NCI-H1694 (cell line): Measurements from ENCODE around the gene ZNF367.

Experiments used
- DNase-seq: peaks from one replicate; lab custom pipeline; 2025; lab: John Stamatoyannopoulos, UW

The ZNF367 gene

DNA sequence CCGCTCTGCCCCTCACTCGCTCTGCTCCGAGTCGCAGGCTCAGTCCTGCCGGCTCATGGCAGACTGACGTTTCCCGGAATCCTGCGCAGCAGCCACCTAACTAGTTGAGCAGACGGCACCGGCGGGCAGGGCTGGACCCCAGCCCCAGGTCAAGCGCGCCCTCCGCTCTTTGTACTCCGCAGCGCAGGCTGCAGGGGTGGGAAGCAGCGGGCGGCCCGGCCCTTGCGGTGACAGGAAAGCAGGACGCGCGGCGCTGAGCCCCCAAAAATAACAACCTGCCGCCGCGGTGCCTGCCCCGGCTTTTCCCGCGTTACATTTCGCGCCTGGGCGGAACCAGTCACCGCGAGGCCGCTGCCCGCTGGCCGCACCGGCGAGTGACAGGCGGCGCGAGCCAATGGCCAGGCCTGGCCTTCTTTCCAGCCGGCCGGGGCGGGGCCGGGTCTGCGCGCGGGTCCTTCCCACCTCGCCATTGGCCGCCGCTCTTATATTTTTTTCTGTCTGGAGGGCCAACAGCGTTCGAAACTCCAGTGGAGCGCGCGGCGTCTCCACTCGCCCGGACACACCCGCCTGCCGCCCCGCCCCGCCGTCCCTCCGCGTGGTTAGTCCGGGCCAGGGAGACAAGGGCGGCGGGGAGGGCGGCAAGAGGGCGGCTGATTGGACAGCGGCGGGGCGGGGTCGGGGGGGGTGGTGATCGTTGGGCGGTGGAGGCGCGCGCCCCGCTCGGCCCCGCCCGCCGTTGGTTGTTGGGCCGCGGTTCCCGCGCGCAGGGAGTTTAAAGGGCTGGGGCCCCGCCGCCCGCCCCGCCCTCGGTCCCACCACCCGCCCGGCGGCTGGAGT, at the start of gene ZNF367:
Gene ZNF367, minus strand, starts transcription at position 288 of the 837 bp plus-strand sequence. CDS start 338 bp downstream, outside the sequence.
- DNase-seq, result peak; percentile 84

DNA sequence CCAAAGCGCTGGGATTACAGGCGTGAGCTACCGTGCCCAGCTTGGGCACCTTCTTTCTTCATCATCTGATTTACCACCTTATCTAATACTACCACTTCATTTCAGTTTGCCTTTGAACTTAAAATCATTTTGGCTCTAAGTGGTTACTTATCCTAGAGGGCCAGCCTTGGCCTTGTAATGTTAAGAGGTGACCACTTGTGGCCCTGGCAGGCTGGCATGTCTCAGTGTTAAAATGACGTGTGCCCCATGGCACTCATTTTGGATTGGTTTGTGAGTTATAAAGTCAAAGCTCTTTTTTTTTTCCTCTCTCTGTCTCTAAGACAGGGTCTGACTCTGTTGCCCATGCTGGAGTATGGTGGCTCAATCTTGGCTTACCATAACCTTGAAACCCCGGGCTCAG, 49.6 kb upstream of the ZNF367 start:
- DNase-seq, result no peak

DNA sequence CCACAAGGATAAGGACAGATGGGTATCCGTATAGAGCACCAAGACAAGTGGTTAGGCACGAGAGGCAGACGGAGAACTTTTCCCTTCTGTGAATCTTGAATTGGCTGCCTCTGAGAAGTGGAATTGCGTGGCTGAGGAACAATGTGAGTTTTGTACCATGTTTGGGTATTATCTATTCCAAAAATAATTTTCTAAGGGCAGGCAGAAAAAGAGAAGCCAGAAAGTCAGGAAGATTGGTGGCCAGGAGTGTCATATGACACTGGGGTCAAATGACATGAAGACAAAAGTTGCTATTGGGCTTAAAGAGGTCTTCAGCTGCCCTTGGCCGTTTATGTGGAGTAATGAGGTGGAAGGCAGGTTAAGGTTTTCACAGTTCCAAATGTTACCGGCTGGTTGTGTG, 46.3 kb upstream of the ZNF367 start:
- DNase-seq, result no peak

DNA sequence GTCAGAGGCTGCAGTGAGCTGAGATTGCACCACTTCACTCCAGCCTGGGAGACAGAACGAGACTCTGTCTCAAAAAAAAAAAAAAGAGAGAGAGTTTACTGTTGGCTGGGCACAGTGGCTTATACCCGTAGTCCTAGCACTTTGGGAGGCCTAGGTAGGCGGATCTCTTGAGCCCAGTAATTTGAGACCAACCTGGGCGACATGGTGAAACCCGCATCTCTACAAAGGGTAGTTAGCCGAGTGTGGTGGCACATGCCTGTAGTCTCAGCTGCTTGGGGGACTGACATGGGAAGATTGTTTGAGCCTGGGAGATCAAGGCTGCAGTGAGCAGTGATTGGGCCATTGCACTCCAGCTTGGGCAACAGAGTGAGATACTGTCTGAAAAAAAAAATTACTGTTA, 44.4 kb upstream of the ZNF367 start:
- DNase-seq, result no peak

DNA sequence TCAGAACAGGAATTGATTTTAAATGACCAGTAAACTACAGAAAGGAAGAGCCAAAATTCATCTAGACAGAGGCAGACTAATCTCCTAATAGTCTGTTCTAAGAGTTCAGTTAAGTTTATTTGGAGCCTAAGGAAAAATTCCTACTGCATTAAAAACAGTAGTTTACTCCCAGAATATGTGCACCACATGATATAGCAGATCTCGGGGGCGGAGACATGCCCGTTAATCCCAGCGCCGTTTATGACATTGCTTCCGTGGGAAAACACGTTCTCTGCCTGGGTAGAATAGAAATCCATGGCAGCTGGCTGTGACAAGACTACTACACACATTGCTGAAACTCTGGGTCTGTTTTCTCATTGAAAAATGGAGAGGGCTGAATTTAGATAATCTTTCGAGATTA, 43.2 kb upstream of the ZNF367 start:
- DNase-seq, result no peak

DNA sequence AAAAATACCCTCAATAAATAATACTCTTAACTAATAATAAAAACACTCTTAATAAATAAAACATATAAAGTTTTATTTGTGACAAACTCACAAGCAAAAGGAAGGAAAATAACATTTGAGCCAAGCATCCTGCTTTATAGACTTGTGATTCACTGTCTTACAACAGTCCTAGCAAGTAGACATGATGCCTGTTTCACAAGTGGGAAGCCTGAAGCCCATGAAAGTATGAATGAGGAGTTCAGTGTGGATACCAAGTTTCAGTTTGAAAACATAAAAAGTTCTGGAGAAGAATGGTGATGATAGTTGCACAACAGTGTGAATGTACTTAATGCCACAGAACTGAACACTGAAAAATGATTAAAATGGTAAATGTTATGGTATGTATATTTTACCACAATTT, 42.7 kb upstream of the ZNF367 start:
- no peak for DNase-seq

DNA sequence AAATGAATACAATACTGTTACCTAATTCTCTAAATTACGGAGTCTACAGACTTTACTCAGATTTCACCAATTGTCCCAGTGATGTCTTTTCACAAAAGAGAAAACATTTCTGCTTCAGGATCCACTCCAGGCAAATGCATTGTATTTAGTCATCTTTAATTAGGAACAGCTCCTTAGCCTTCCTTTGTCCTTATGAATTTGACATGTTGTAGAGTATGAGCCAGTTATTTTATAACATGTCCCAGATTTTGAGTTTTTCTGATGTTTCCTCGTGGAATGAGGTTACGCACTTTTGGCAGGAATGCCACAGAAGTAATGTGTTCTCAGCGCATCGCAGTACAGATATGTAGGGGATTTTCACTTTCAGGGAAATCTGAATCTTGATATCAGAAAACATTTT, 42.3 kb upstream of the ZNF367 start:
- DNase-seq, result no peak

DNA sequence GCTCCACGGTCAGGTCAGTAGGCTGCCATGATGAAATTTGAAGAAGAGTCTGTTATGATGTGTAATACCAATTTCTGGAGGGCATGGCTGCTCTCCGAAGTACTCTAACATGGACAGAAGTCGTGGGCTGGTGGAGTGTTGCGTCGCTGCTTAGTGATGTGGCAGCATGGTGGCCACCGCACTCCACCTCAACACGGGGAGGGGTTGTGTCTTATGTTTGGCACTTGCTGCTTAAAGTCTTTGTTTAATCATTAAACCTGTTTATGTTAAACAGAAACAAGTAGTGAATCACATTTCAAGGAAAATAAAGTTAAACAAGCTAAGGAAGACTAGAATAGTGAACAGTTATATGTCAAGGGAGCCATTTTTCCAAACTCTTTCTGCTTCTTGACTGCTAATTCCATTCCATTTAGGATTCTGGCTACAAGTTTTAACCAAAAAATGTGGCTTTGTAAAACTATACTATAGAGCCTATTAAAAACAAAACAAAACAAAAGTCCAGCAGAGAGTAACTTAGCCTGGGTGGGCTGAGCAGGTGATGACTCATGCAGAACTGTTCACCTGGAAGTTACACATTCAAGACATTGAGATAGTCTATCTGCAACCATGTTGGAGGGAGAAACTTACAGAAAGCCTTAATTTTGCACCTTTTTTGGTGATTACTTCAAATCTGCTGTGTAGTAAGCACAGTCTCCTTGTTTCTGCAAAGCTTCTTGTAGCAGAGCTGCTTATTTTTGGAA, 41.3 kb upstream of the ZNF367 start:
- no peak for DNase-seq

DNA sequence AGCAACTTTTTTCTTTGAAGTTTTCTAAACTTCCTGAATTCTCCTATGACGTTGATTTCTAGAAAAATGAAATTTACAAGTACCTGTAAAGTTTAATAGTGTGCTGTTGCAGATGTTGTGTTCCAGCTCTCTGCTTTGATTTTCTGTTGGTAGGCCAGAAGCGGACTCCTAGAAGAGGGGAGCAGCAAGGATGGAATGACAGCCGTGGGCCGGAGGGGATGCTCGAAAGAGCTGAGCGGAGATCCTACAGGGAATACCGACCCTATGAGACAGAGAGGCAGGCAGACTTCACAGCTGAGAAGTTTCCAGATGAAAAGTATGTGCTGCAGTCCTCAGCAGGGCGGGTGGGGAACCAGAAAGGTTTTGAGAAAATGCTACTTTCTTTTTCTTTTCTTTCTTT, 40.1 kb upstream of the ZNF367 start:
- no peak for DNase-seq

DNA sequence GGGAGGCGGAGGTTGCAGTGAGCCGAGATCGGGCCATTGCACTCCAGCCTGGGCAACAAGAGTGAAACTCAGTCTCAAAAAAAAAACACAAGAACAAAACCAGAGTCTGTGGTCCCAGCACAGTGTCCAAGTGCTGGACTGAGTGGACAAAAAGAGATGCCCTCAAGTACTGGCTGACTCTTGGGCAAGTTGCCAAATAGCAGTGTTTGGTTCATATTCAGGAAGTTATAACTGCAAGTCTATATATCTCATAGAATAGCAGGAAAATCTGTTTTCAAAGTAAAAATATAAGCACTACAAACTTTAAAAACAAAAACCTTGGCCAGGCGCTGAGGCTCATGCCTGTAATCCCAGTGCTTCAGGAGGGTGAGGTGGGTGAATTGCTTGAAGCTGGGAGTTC, 39.1 kb upstream of the ZNF367 start:
- no peak for DNase-seq

DNA sequence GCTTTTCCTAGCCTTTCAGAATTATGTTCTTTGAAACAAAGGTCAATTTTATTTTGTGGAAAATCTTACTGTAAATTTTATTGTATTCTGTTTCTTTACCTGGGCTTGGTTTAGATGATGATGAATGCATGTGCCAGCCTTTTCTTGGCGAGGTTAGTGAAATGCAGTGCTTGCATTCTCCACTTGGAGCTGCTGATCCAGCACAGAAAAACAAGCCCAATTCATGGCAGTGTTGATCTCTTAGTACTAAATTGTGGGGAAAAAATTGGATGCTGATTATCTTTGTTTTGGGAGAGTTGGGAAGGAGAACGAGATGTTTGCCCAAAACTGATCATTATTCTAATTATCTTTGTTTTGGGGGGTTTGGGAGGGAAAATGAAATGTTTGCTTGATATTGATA, 35.5 kb upstream of the ZNF367 start:
- peak; percentile 23 for DNase-seq

DNA sequence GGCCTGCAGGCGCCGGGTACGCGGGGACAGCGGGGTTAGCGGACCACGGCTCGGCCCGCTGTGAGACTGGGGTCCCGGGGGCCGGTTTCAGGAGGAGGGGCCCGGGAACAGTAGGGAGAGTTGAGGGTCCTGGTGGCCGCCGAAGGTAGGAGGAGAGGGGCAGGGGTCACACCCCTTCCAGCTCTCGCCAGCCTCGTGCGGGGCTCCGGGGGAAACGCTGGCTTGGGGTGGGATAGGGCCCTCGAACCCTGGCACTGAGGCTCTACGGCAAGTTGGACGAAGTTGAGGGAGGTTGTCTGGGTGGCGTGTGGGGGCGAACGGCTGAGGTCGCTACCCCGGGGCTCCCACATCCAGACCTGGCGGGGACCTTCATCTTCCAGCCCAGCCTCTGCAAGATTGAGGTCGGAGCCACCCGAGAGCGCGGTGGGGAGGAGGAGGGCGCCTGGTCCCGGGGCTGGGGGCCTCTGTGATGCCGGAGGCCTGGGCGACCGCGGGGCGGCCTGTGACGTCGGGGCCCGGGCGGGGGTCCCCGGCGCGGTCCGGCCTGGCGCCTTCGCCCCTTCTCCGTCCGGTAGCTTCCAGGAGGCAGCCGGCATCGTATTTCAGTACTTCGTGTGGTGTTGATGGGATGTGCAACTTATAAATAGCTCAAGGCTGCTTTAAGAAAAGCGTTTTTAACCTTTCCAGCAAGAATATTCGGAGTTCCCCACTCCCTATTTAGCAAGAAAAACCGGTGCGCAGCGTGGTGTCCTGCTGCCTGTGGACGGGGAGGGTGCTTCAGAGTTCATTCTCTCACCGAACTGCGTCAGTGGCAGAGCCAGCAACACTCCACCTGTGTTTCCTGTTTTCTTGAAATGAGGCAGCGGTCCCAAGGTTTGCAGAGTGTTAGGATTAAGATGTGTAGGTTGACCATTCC, 32.7 kb upstream of the ZNF367 start:
- no peak for DNase-seq

DNA sequence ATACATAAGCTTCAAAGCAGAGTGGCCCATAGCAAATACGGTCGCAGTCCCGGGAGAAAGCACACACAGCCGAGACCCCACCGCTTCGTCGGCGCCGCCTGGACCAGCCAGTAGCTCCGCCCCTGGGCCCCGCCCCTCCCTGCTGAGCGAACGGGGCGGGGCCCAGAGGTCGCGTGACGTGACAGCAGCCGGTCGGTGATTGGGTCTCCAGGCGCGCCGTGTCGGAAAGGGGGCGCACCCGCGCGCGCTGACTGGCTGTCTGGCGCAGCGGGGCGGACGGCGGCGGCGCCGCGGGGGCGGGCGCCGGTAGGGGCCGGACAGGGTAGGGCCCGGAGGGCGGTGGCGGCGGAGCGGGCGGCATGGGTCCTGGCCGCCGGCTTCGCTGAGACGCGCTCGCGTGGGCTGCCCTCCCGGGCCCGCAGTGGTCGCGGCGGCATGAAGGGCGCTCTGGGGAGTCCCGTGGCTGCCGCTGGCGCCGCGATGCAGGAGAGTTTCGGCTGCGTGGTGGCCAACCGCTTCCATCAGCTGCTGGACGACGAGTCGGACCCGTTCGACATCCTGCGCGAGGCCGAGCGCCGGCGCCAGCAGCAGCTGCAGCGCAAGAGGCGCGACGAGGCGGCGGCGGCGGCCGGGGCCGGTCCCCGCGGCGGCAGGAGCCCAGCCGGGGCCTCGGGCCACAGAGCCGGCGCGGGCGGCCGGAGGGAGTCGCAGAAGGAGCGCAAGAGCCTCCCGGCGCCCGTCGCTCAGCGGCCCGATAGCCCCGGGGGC, 31.9 kb upstream of the ZNF367 start, which contains the start of gene HABP4:
Gene HABP4, plus strand, starts transcription at position 325 of the 768 bp plus-strand sequence. Its CDS starts 111 bp downstream, at position 436.
- peak; percentile 78 for DNase-seq

DNA sequence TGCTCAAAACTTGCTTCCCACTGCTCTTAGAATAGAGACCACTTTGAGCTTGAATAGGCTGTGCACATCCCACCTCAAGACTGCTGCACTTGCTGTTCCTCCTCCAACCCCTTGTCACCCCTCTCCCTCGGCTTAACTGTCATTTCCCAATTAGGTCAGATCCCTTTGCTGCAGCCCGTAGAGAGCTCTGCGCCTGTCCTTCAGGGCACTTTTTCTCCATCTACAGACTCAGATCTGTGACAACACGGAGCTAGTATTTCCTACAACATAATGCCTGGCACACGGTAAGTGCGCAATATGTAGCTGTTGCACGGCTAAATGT, 31.3 kb upstream of the ZNF367 start:
- DNase-seq, result no peak

DNA sequence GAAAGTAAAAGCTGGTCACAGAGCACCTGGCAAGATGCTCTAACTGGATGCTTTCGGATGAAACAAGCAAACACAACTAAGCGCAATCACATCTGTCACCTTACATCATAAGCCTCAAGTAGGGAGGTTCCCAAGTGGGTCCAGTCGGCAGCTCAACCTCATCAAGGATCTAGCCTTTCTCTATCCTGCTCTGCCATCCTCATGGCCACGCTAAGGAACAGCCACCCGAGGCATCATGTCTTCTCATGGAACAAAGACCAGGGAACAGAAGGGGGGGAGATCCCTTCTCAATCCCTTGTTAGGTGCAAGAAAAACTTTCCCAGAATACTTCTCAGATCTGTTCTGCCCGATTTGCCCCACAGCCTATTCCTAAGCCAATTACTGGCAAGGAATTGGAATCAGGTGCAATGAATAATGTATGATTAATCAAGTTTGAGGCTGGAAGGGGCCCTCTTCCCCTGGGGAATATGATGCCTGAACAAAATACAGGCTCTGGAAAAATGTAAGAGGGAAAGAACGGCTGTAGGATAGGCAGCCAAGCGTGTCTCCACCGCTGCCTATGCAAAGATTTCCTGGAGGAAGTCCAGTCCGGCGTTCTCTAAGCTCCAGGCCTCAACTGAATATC, 30.5 kb upstream of the ZNF367 start:
- DNase-seq, result no peak

DNA sequence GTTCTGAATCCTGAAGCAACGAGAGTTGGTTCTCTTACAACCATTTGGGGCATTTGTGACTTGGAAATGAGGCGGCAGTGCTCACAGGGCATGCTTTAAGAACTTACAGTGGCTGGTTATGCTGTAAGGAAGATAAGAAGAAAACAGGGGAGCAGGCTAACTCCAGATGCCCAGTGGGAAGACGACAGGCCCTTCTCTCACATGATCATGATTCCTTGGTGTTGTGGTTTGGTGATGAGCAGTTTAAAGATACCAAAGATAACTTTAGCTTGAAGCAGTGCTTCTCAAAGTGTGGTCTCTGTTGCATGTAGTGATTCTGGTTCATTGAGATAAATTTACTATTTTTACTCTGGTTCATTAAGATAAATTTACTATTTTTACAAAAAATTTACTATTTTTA, 29.2 kb upstream of the ZNF367 start:
- DNase-seq, result no peak

DNA sequence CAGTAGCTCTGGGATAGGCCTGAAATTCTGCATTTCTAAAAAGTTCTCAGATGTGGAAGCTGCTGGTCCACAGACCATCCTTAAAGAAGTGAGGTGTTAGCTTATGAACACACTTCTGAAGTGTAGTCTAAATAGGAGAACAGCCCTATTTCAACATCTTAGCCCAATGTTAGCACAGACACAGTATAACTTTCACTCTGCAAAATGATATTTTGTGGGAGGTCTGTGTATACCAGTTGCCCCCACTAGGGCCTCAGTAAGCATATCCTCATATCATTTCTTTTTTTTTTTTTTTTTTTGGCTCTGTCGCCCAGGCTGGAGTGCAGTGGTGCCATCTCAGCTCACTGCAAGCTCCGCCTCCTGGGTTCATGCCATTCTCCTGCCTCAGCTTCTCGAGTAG, 24.3 kb upstream of the ZNF367 start:
- DNase-seq, result no peak

DNA sequence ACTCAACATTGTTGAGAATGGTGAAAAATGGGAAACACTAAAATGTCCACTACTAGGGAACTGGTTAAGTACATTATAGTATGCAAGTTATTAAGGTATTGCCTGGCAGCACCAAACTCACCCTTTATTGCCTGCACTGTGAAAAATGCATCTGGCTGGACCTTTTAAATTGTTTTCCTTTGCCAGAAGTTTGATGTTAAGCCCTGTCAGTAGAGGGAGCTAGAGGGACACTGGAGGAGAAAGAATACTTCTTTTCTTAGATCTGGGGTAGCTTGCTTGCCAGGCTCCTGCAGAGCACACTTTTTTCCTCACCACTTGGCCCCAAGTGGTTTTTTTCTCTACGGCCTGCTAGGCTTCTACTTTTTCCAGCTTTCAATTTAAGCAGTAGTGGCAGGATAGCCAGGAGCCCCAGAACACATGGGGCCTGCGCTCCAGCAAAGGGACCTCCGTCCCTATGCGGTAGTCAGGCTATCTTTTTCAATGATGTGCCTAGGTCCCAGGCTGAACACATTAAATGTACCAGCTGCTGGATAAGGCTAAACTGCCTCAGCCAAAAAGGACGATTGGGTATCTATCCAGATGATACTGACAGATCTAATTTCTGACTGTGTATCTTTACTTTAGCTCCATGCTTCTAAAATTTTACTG, 23.8 kb upstream of the ZNF367 start:
- peak; percentile 18 for DNase-seq

DNA sequence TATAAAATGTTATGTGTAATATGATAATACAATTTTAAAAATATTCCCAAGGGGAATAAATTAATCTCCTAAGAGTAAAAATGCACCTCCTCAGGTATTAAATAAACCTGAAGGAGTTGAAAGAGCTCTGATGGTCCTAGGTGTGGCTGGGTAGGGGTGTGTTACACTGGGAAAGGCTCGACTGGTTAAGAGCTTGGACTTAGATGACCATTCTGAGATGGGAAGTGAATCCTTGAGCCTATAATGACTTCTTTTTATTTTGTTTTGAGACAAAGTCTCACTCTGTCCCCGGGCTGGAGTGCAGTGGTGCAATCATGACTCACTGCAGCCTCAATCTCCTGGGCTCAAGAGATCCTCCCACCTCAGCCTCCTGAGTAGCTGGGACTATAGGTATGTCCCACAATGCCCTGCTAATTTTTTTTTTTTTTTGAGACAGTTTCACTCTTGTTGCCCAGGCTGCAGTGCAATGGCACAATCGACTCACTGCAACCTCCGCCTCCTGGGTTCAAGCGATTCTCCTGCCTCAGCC, 22.6 kb upstream of the ZNF367 start:
- DNase-seq, result no peak

DNA sequence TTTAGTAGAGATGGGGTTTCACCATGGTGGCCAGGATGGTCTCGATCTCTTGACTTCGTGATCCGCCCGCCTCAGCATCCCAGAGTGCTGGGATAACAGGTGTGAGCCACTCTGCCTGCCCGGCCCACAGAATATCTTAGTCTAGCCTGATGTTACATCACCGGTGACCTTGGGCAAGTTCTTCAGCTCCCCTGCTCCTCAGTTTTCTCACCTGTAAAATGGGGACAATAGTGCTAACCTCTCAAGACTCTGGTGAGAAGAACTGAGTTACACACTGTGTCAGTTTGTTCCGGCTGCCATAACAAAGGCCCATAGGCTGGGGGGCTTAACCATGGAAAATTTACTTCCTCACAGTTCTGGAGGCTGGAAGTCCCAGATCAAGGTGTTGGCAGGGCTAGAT, 19.3 kb upstream of the ZNF367 start:
- DNase-seq, result no peak
